Measurements from ENCODE around the gene GABRD.

GABRD gene

GRCh38 chr1:2041305-2041704 lies 22.2 kb downstream of the GABRD start:
- no peak for TF ChIP-seq EZH2phosphoT487 (IDR thresholded peaks at IDR 0.05; ENCODE audit: borderline replicate concordance, low read length)
- no peak for TF ChIP-seq CTCF (IDR thresholded peaks at IDR 0.05; ENCODE audit: low read depth, low read length, poor library complexity, severe bottlenecking)
- Histone ChIP-seq H4K20me1 (ENCODE audit: control insufficient read depth, insufficient read depth, low read depth, low read length) (no peaks in the 10 kb centered on the region), H3K79me2 (ENCODE audit: control insufficient read depth, low read length) (no peaks in the 10 kb centered on the region), H3K4me1 (ENCODE audit: control insufficient read depth, low read length) (peaks cover 10% of the 10 kb centered on the region), H3K27ac (ENCODE audit: low read depth, low read length) (no peak overlapping the region), H3K9me3 (ENCODE audit: control insufficient read depth, insufficient read depth, low read length) (no peaks in the 10 kb centered on the region), H3K4me2 (ENCODE audit: low read length) (no peak overlapping the region), H3K9me2 (replicated peaks; ENCODE audit: control insufficient read depth, low read length) (no peaks in the 10 kb centered on the region), H3K4me3 (ENCODE audit: low read length) (no peak overlapping the region), H3K27me3 (ENCODE audit: control insufficient read depth, low read length) (no peaks in the 10 kb centered on the region), H3K36me3 (ENCODE audit: control insufficient read depth, low read length) (no peaks in the 10 kb centered on the region), H3F3A (ENCODE audit: control insufficient read depth, insufficient read depth) (no peaks in the 10 kb centered on the region)

- H3K4me2 ChIP-seq (ENCODE audit: low read length): no peak overlapping the region
- no peaks in the 10 kb centered on the region for H3K36me3 ChIP-seq (ENCODE audit: control insufficient read depth, low read length)
- no peaks in the 10 kb centered on the region for H3K9me3 ChIP-seq (ENCODE audit: control insufficient read depth, insufficient read depth, low read length)
- TF ChIP-seq EZH2phosphoT487 (IDR thresholded peaks at IDR 0.05; ENCODE audit: borderline replicate concordance, low read length): no peak
- TF ChIP-seq CTCF (IDR thresholded peaks at IDR 0.05; ENCODE audit: low read depth, low read length, poor library complexity, severe bottlenecking): no peak
- H4K20me1 ChIP-seq (ENCODE audit: control insufficient read depth, insufficient read depth, low read depth, low read length): no peaks in the 10 kb centered on the region
- H3K4me3 ChIP-seq (ENCODE audit: low read length): no peak overlapping the region
- H3K27me3 ChIP-seq (ENCODE audit: control insufficient read depth, low read length): no peaks in the 10 kb centered on the region
- no peak overlapping the region for H3K27ac ChIP-seq (ENCODE audit: low read depth, low read length)
- no peaks in the 10 kb centered on the region for H3K9me2 ChIP-seq (replicated peaks; ENCODE audit: control insufficient read depth, low read length)
- no peaks in the 10 kb centered on the region for H3F3A ChIP-seq (ENCODE audit: control insufficient read depth, insufficient read depth)
- no peaks in the 10 kb centered on the region for H3K79me2 ChIP-seq (ENCODE audit: control insufficient read depth, low read length)
- peaks cover 10% of the 10 kb centered on the region for H3K4me1 ChIP-seq (ENCODE audit: control insufficient read depth, low read length)
These were observed 22.7 kb downstream of the GABRD start for GRCh38 chr1:2041887-2042286.

GRCh38 chr1:2042830-2043773 lies 24.0 kb downstream of the GABRD start:
- Histone ChIP-seq H4K20me1 (ENCODE audit: control insufficient read depth, insufficient read depth, low read depth, low read length) (no peaks in the 10 kb centered on the region), H3K27me3 (ENCODE audit: control insufficient read depth, low read length) (no peaks in the 10 kb centered on the region), H3K4me3 (ENCODE audit: low read length) (no peak overlapping the region), H3F3A (ENCODE audit: control insufficient read depth, insufficient read depth) (no peaks in the 10 kb centered on the region), H3K9me2 (replicated peaks; ENCODE audit: control insufficient read depth, low read length) (no peaks in the 10 kb centered on the region), H3K4me1 (ENCODE audit: control insufficient read depth, low read length) (peaks cover 10% of the 10 kb centered on the region), H3K9me3 (ENCODE audit: control insufficient read depth, insufficient read depth, low read length) (no peaks in the 10 kb centered on the region), H3K27ac (ENCODE audit: low read depth, low read length) (no peak overlapping the region), H3K79me2 (ENCODE audit: control insufficient read depth, low read length) (no peaks in the 10 kb centered on the region), H3K4me2 (ENCODE audit: low read length) (no peak overlapping the region), H3K36me3 (ENCODE audit: control insufficient read depth, low read length) (no peaks in the 10 kb centered on the region)
- TF ChIP-seq CTCF (IDR thresholded peaks at IDR 0.05; ENCODE audit: low read depth, low read length, poor library complexity, severe bottlenecking) (no peak), EZH2phosphoT487 (IDR thresholded peaks at IDR 0.05; ENCODE audit: borderline replicate concordance, low read length) (no peak)
